ENCODE data around the gene KDELR1. TPM values are rescaled to one million over a fixed set of nuclear protein-coding genes. Genes with fewer than 3 reads are reported as not detected.

Gene KDELR1
- total and polyA plus RNA-seq, 2 of the 13 experiments (the other 11 are each of a cell fraction or from before 2014, with no cell fraction given), result 134 to 185 TPM

- TF ChIP-seq ZNF276 (CRISPR knock-in tag; IDR thresholded peaks at IDR 0.05; ENCODE audit: low read depth), result no peak; the same call in 1 of the 2 replicates
- no peak for TF ChIP-seq JUND (CRISPR knock-in tag; IDR thresholded peaks at IDR 0.05)
- no peak for TF ChIP-seq ZNF513 (CRISPR knock-in tag; conservative IDR thresholded peaks at IDR 0.05)
- TF ChIP-seq PHF21A (CRISPR knock-in tag; IDR thresholded peaks at IDR 0.05), result no peak
- no peak for TF ChIP-seq DBP (CRISPR knock-in tag; IDR thresholded peaks at IDR 0.05; ENCODE audit: not compliant biosample characterization)
- TF ChIP-seq PLSCR1 (CRISPR knock-in tag; IDR thresholded peaks at IDR 0.05; ENCODE audit: borderline replicate concordance), result no peak
- TF ChIP-seq MNT (IDR thresholded peaks at IDR 0.05), result no peak
- no peak for TF ChIP-seq RAD21 (CRISPR knock-in tag; IDR thresholded peaks at IDR 0.05)
- no peak for TF ChIP-seq ZBTB4 (CRISPR knock-in tag; IDR thresholded peaks at IDR 0.05; ENCODE audit: borderline replicate concordance)
- no peak for TF ChIP-seq ZNF615 (CRISPR knock-in tag; IDR thresholded peaks at IDR 0.05; ENCODE audit: borderline replicate concordance)
- no peak for TF ChIP-seq ZSCAN31 (CRISPR knock-in tag; IDR thresholded peaks at IDR 0.05; ENCODE audit: low read depth)
- TF ChIP-seq TGIF2 (CRISPR knock-in tag; IDR thresholded peaks at IDR 0.05), result no peak
- TF ChIP-seq RBM39 (IDR thresholded peaks at IDR 0.05; ENCODE audit: low read depth, low read length, poor library complexity, severe bottlenecking), result peak; percentile 75
- TF ChIP-seq MAFK (conservative IDR thresholded peaks at IDR 0.05 in 1 of 2, IDR thresholded peaks at IDR 0.05 in 1 of 2; ENCODE audit: low read length in 2 of 2), result 0 out of 4 replicates have a peak, but pooled peaks of 1 of the 2 experiments have one; percentile 2
- TF ChIP-seq ZNF713 (CRISPR knock-in tag; IDR thresholded peaks at IDR 0.05), result no peak
- TF ChIP-seq MEIS1 (CRISPR knock-in tag; IDR thresholded peaks at IDR 0.05; ENCODE audit: borderline replicate concordance), result no peak
- TF ChIP-seq ZNF414 (CRISPR knock-in tag; IDR thresholded peaks at IDR 0.05), result no peak
Measured at GRCh38 chr19:48362716-48363499, 28.4 kb downstream of the KDELR1 start (continued).

All from HepG2 (cell line).